NCI-H1930 (cell line): Measurements from ENCODE around the gene ASCC2.
"Not testable (repeated sequence)": the region's sequence is repeated elsewhere in the genome, so short reads cannot be mapped to it uniquely, and the experiment has no call there.

Source experiments
- DNase-seq, 2 experiments: peaks; one replicate each; lab custom pipeline; 2025; lab: John Stamatoyannopoulos, UW

The ASCC2 gene

GRCh38 chr22:29837741-29838598, at the start of gene ASCC2:
Gene ASCC2, minus strand, starts transcription at chr22:29838274. Its CDS starts 5,949 bp downstream, at chr22:29832325.
- DNase-seq: peak; percentile 95 to 96

- no peak for DNase-seq
These were observed 49.3 kb upstream of the ASCC2 start for GRCh38 chr22:29887358-29887757.

GRCh38 chr22:29886596-29886995, 48.5 kb upstream of the ASCC2 start:
- DNase-seq: no peak

- no peak for DNase-seq
These were observed 47.5 kb upstream of the ASCC2 start for GRCh38 chr22:29885610-29886009.

GRCh38 chr22:29883775-29884097, 45.7 kb upstream of the ASCC2 start:
- no peak for DNase-seq

- peak; percentile 80 to 89 for DNase-seq
These were observed 45.1 kb upstream of the ASCC2 start, which contains the start of gene MTMR3 for GRCh38 chr22:29883045-29883774. Gene MTMR3, plus strand, starts transcription at chr22:29883174. Its CDS starts 87,886 bp downstream, at chr22:29971060.

GRCh38 chr22:29882716-29883044, 44.6 kb upstream of the ASCC2 start:
- no peak for DNase-seq

- no peak for DNase-seq
These were observed 41.7 kb upstream of the ASCC2 start for GRCh38 chr22:29879753-29880152.

- no peak for DNase-seq
These were observed 39.5 kb upstream of the ASCC2 start for GRCh38 chr22:29877620-29878019.

GRCh38 chr22:29873943-29874342, 35.9 kb upstream of the ASCC2 start:
- DNase-seq: no peak

- DNase-seq: no peak
These were observed 34.9 kb upstream of the ASCC2 start for GRCh38 chr22:29872989-29873388.

GRCh38 chr22:29872144-29872893, 34.2 kb upstream of the ASCC2 start:
- no peak for DNase-seq

- no peak for DNase-seq
These were observed 33.6 kb upstream of the ASCC2 start for GRCh38 chr22:29871684-29872083.

GRCh38 chr22:29870574-29870973, 32.5 kb upstream of the ASCC2 start:
- no peak for DNase-seq

- no peak for DNase-seq
These were observed 29.8 kb upstream of the ASCC2 start for GRCh38 chr22:29867851-29868250.

- DNase-seq: no peak
These were observed 29.2 kb upstream of the ASCC2 start for GRCh38 chr22:29867260-29867659.

GRCh38 chr22:29865572-29865971, 27.5 kb upstream of the ASCC2 start:
- not testable (repeated sequence) for DNase-seq

GRCh38 chr22:29861672-29862297, 23.7 kb upstream of the ASCC2 start:
- no peak for DNase-seq

- no peak for DNase-seq
These were observed 22.1 kb upstream of the ASCC2 start for GRCh38 chr22:29860006-29860766.

- not testable (repeated sequence) for DNase-seq
These were observed 21.0 kb upstream of the ASCC2 start for GRCh38 chr22:29859030-29859429.

GRCh38 chr22:29856496-29856895, 18.4 kb upstream of the ASCC2 start:
- DNase-seq: no peak
